Activated CD4-positive, alpha-beta T cell treated with anti-CD3 and anti-CD28 coated beads, Interleukin-2, amount 50 U/mL, for 1 hour (primary cell): ENCODE results near the gene FAM221A.
"Not testable (repeated sequence)": the region's sequence is repeated elsewhere in the genome, so short reads cannot be mapped to it uniquely, and the experiment has no call there.

Experiments
- DNase-seq: peaks from one replicate; pipeline ENCODE4 v3.0.0-alpha.2; 2020

FAM221A gene

GRCh38 chr7:23709081-23709750, 29.2 kb downstream of the FAM221A start:
- DNase-seq: no peak

- DNase-seq: no peak
These were observed 30.0 kb downstream of the FAM221A start, which contains the start of gene STK31 for GRCh38 chr7:23710000-23710399. TSS of gene STK31 (plus strand) at chr7:23710219. CDS start at chr7:23710286, 67 bp downstream.

GRCh38 chr7:23712368-23713284, 32.6 kb downstream of the FAM221A start:
- DNase-seq: no peak

GRCh38 chr7:23713285-23714149, 33.5 kb downstream of the FAM221A start:
- DNase-seq: no peak

- no peak for DNase-seq
These were observed 34.1 kb downstream of the FAM221A start for GRCh38 chr7:23714150-23714464.

- no peak for DNase-seq
These were observed 34.6 kb downstream of the FAM221A start for GRCh38 chr7:23714579-23714978.

GRCh38 chr7:23715099-23715498, 35.1 kb downstream of the FAM221A start:
- no peak for DNase-seq

- no peak for DNase-seq
These were observed 37.8 kb downstream of the FAM221A start for GRCh38 chr7:23717788-23718187.

GRCh38 chr7:23721456-23721855, 41.5 kb downstream of the FAM221A start:
- DNase-seq: no peak

- not testable (repeated sequence) for DNase-seq
These were observed 42.7 kb downstream of the FAM221A start for GRCh38 chr7:23722587-23723216.

- not testable (repeated sequence) for DNase-seq
These were observed 44.1 kb downstream of the FAM221A start for GRCh38 chr7:23724113-23724512.

GRCh38 chr7:23742051-23742450, 62.1 kb downstream of the FAM221A start:
- no peak for DNase-seq

- no peak for DNase-seq
These were observed 63.2 kb downstream of the FAM221A start for GRCh38 chr7:23743226-23743625.

- DNase-seq: no peak
These were observed 66.6 kb downstream of the FAM221A start for GRCh38 chr7:23746629-23747028.

- DNase-seq: no peak
These were observed 71.9 kb downstream of the FAM221A start for GRCh38 chr7:23751852-23752251.
